Mononuclear cell (primary cell): ENCODE data around the gene WDR82. TPM values are rescaled to one million over a fixed set of nuclear protein-coding genes. Genes with fewer than 3 reads are reported as not detected.

ENCODE experiments used
- H3K27me3 ChIP-seq: 2 replicates; pipeline ENCODE4 v1.6.0; 2011; ENCODE audit warnings: low read length, control low read depth; ENCODE audit not compliant: insufficient read depth
- H3K4me1 ChIP-seq: 2 replicates; pipeline ENCODE4 v1.5.1; 2011; ENCODE audit warnings: mild to moderate bottlenecking, low read length, control low read depth; ENCODE audit not compliant: insufficient read depth
- H3K4me3 ChIP-seq: 2 replicates; pipeline ENCODE4 v1.5.1; 2011; ENCODE audit warnings: mild to moderate bottlenecking, low read length, moderate library complexity
- H3K9me3 ChIP-seq: 2 replicates; pipeline ENCODE4 v1.5.1; 2011; ENCODE audit warnings: low read depth, mild to moderate bottlenecking, control low read depth, low read length
- total RNA-seq: library from RNA; depleted of rRNA; stranded (reverse); fragments of >200 nt; gene quantifications from one replicate; pipeline ENCODE4 v1.2.3, GENCODE V29; 2012

Gene WDR82
- total RNA-seq, 1 donor = 85.5 TPM

DNA sequence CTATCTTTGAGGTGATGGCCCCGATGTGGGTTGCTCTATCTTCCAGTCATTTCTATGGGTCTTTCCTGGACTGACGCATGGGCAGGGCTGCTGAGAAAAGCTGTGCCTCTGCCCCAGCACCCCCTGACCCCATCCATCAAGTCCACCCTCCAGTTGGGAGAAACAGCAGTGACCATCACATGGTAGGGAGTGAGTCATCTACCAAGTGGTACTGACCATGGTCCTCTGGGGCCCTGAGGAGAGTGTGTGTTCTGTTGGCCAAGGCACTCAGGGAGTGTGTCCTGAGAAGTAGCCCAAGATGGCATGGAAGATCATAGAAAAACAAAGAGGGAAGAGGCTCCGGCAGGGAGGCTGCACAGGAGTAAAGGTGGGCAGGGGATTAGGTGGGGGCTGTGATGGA is 36.0 kb upstream of the WDR82 start:
- H3K4me1 ChIP-seq = peaks cover 55% of the 10 kb centered on the region
- H3K27me3 ChIP-seq = no peaks in the 10 kb centered on the region
- H3K9me3 ChIP-seq = no peaks in the 10 kb centered on the region
- no peak overlapping the region for H3K4me3 ChIP-seq

GRCh38 chr3:52313774-52314188 is 35.3 kb upstream of the WDR82 start:
- H3K4me3 ChIP-seq = no peak overlapping the region
- no peaks in the 10 kb centered on the region for H3K9me3 ChIP-seq

GRCh38 chr3:52313188-52313773 is 34.8 kb upstream of the WDR82 start:
- H3K4me1 ChIP-seq = peaks cover 55% of the 10 kb centered on the region
- no peaks in the 10 kb centered on the region for H3K27me3 ChIP-seq
- H3K9me3 ChIP-seq = no peaks in the 10 kb centered on the region
- H3K4me3 ChIP-seq = no peak overlapping the region

More at GRCh38 chr3:52313774-52314188, 35.3 kb upstream of the WDR82 start:
- H3K4me1 ChIP-seq = peaks cover 55% of the 10 kb centered on the region
- H3K27me3 ChIP-seq = no peaks in the 10 kb centered on the region

GRCh38 chr3:52311576-52312119 is 33.2 kb upstream of the WDR82 start:
- Histone ChIP-seq H3K4me3 (no peak overlapping the region), H3K4me1 (peaks cover 54% of the 10 kb centered on the region), H3K9me3 (no peaks in the 10 kb centered on the region), H3K27me3 (no peaks in the 10 kb centered on the region)

DNA sequence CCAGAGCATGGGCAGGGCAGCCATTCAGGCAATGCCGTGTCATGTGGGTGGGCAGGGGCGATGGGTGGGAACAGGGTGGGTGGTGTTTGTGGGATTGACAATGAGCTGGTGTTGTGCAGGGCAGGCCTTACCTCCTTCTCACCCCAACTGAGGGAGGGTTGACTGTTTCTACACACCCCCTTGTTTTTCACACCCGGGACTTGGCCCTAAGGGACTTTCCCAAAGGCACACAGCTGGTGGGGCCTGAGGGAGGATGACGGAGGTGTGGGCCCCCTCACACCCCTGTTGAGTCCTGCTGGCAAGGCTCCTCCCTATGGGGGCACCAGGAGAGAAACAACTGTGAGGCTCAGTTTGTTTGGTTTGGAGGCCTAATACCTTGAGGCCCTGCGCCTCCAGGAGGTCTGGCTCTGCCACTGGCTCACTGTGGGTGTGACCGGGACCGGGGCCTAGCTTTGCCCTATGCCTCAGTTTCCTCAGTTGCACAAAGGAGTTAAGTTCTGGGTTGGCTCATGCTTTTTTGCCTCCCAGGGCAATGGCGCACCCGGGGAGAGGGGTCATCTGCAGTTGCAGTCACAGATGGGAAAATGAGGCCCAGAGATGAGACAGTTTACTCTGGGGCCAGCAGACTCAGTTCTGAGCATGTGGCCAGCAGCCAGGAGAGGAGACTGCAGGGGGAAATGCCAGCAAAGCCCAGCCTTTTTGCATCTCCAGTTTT is 32.6 kb upstream of the WDR82 start:
- Histone ChIP-seq H3K9me3 (no peaks in the 10 kb centered on the region), H3K4me3 (no peak overlapping the region), H3K27me3 (no peaks in the 10 kb centered on the region), H3K4me1 (peaks cover 54% of the 10 kb centered on the region)

DNA sequence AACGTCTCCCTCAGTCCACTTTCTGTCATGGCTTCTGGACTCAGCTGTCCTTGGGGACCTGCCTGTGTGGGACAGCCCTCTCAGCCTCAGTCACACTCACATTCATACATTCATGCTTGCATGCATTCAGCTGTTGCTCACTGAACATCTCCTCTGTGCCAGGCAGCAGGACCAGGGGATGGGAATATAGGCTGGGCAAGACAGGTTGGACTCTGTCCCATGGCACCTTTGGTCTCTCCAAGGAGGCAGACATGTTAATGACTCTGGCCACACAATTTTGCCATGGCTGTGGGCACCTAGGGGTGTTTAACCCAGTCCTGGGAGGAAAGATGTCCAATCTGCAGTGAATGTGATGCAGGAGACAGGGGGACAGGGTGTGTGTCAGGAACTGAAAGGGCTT is 29.9 kb upstream of the WDR82 start:
- no peak overlapping the region for H3K4me3 ChIP-seq
- peaks cover 36% of the 10 kb centered on the region for H3K4me1 ChIP-seq
- H3K27me3 ChIP-seq = no peaks in the 10 kb centered on the region
- no peaks in the 10 kb centered on the region for H3K9me3 ChIP-seq

DNA sequence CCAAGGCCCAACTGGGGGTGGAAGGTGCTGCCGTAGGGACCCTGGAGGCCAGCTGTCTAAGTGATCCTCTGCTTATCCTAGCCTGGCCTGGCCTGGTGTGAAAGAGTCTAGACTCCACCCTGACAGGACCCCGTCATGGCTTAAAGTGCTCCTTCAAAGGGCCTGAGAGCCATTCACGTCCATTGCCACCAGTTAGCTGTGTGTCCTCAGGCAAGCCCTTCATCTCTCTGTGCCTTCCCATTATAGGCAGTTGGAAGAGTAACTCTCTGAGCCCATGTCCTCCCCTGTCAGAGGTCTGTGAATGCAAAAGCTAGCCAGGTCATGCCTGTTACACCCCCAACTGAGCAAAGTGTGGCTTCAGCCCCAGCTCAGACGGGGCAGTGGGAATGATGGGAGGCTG is 28.5 kb upstream of the WDR82 start:
- Histone ChIP-seq H3K4me3 (no peak overlapping the region), H3K9me3 (no peaks in the 10 kb centered on the region), H3K4me1 (peaks cover 23% of the 10 kb centered on the region), H3K27me3 (no peaks in the 10 kb centered on the region)

DNA sequence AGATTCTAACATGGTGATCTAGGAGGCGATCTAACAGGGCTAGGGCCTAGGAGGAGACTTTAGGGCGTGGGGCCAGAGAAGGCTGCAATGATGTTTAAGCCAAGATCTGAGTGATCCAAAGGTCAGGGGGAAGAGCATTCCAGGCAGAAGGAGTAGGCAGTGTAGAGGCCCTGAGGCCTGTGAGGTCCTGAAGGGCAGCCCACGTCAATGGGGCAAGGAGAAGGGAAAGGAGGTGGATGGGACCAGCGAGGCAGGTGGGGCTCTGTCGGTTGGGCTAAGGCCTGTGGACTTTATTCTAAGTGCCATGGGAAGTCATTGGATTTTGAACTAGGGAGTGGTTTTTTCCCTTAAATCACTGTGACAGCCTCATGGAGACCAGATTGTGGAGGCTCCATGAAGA is 27.5 kb upstream of the WDR82 start:
- H3K4me1 ChIP-seq = peaks cover 16% of the 10 kb centered on the region

GRCh38 chr3:52303811-52304210 is 25.4 kb upstream of the WDR82 start:
- Histone ChIP-seq H3K4me1 (peaks cover 11% of the 10 kb centered on the region), H3K9me3 (no peaks in the 10 kb centered on the region), H3K27me3 (no peaks in the 10 kb centered on the region), H3K4me3 (no peak overlapping the region)

More for the DNA sequence above, 27.5 kb upstream of the WDR82 start:
- H3K27me3 ChIP-seq = no peaks in the 10 kb centered on the region
- no peak overlapping the region for H3K4me3 ChIP-seq
- no peaks in the 10 kb centered on the region for H3K9me3 ChIP-seq

GRCh38 chr3:52302426-52303145 is 24.1 kb upstream of the WDR82 start:
- H3K4me3 ChIP-seq = no peak overlapping the region
- H3K4me1 ChIP-seq = peaks cover 6% of the 10 kb centered on the region
- H3K27me3 ChIP-seq = no peaks in the 10 kb centered on the region
- no peaks in the 10 kb centered on the region for H3K9me3 ChIP-seq

DNA sequence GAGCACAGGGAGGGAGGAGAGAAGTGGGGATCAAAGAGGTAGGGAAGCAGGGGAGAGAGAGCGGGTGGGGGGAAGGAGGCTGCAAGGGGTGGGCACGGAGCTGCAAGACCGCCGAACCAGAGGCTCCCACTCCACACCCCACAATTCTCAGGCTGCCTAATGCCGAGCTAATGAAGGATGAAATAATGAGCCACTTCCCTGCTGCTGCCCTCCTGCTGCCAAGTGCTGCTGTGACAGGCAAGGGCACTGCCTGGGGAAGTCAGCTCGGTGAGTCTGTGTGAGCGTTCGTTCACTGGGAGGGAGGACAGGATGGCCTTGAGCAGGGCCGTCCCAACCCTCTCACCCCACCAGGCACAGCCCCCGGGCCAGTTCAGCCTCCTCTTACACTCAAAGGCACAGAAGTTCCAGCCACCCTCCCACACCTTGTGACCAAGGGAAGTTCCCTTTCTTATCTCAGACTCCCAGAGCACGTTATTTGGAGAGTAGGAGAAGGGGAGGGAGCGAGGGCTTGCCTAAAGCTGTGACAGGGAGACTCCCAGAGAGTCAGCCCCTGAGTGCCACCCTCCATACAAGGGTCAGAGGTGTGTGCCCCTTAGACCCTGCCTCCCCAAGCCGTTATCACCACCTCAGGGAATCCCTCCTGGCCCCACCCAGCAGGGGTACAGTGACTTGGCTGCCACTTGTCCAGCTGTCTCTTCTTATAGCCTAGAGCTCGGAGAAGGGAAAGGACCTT is 21.6 kb upstream of the WDR82 start:
- H3K4me1 ChIP-seq = no peaks in the 10 kb centered on the region
- no peak overlapping the region for H3K4me3 ChIP-seq

GRCh38 chr3:52299247-52299878 is 20.9 kb upstream of the WDR82 start:
- H3K4me3 ChIP-seq = no peak overlapping the region
- H3K27me3 ChIP-seq = no peaks in the 10 kb centered on the region
- H3K9me3 ChIP-seq = no peaks in the 10 kb centered on the region
- H3K4me1 ChIP-seq = no peaks in the 10 kb centered on the region

More for the DNA sequence above, 21.6 kb upstream of the WDR82 start:
- Histone ChIP-seq H3K27me3 (no peaks in the 10 kb centered on the region), H3K9me3 (no peaks in the 10 kb centered on the region)

DNA sequence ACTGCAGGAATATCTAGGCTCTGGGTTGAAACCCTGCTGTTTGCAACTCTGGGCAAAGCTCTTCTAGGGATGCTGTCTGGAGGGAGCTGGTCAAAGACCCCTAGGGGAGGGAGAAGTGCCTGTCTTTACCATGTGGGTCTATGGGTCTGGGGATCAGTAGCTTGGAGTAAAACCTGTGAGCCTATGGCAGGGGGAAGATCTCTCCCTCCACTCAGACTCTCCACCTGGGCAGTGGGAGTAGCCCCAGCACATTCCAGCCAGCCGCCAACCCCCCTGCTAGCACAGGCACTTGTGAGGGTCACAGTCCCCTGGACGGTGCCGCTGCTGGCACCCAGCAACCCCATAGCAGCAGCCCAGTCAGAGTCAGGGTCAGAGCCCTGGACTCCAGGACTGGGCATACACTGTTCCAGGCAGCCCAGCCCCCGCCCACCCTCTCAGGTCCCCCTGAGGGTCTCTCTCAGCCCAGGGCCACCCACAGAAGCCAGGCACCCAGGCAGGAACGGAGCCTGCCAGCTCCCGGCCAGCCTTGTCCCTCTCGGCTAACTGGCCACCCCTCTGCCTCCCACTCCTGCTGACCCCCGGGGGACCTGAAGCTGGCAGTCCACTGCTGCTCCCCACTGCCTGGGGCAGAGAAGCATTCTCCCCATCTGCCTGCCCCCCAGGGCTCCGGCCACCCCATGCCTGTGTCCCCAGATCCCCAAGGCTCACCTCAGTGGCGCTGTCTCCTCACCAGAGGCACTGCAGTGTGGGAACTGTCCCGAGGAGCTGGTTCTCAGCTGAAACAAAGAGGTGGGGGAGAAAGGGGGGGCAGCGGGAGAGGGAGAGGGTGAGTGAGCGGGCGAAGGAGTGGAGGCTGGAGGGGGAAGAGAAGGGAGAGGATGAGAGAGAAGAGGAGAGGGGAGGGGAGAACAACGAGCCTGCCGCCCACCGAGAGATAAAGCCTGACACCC is 20.0 kb upstream of the WDR82 start:
- no peaks in the 10 kb centered on the region for H3K27me3 ChIP-seq
- no peaks in the 10 kb centered on the region for H3K9me3 ChIP-seq
- no peaks in the 10 kb centered on the region for H3K4me1 ChIP-seq
- H3K4me3 ChIP-seq = no peak overlapping the region
